ENCODE measurements around the gene SULT1C2. TPM values are rescaled to one million over a fixed set of nuclear protein-coding genes. Genes with fewer than 3 reads are reported as not detected.

SULT1C2 gene
- total and polyA plus RNA-seq, 9 of the 15 experiments (the other 6 are each of a cell fraction or from before 2014, with no cell fraction given): 0.22 TPM; not detected in 8

DNA sequence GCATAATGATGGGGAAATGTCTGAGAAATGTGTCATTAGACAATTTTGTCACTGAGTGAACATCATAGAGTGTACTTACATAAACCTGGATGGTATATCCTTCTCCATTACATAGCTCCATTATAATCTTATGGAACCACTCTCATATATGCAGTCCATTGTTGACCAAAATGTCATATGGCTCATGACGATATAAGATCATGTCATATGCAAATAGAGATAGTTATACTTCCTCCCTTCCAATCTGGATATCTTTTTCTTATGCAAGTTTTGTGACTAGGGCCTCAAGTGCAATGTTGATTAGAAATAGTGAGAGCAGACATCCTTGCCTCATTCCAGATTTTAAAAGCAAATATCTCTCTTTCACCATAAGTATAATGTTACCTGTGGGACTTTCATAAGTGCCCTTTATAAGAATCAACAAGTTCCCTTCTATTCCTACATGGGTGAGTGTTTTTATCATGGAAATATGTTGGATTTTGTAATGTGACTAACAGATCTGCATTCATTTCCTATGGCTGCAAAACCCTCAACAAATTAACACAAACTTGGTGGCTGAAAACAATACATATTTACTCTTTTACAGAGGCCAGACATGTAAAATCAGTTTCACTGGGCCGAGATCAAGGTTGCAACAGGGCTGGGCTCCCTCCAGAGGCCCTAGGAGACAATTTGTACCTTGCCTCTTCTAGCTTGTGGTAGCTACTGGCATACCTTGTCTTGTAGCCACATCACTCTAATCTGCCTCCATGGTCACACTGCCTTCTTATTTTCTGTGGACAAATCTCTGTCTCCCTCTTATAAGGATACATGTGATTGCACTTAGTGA, 67.4 kb downstream of the SULT1C2 start (continued):
- TF ChIP-seq, protein P1, sequence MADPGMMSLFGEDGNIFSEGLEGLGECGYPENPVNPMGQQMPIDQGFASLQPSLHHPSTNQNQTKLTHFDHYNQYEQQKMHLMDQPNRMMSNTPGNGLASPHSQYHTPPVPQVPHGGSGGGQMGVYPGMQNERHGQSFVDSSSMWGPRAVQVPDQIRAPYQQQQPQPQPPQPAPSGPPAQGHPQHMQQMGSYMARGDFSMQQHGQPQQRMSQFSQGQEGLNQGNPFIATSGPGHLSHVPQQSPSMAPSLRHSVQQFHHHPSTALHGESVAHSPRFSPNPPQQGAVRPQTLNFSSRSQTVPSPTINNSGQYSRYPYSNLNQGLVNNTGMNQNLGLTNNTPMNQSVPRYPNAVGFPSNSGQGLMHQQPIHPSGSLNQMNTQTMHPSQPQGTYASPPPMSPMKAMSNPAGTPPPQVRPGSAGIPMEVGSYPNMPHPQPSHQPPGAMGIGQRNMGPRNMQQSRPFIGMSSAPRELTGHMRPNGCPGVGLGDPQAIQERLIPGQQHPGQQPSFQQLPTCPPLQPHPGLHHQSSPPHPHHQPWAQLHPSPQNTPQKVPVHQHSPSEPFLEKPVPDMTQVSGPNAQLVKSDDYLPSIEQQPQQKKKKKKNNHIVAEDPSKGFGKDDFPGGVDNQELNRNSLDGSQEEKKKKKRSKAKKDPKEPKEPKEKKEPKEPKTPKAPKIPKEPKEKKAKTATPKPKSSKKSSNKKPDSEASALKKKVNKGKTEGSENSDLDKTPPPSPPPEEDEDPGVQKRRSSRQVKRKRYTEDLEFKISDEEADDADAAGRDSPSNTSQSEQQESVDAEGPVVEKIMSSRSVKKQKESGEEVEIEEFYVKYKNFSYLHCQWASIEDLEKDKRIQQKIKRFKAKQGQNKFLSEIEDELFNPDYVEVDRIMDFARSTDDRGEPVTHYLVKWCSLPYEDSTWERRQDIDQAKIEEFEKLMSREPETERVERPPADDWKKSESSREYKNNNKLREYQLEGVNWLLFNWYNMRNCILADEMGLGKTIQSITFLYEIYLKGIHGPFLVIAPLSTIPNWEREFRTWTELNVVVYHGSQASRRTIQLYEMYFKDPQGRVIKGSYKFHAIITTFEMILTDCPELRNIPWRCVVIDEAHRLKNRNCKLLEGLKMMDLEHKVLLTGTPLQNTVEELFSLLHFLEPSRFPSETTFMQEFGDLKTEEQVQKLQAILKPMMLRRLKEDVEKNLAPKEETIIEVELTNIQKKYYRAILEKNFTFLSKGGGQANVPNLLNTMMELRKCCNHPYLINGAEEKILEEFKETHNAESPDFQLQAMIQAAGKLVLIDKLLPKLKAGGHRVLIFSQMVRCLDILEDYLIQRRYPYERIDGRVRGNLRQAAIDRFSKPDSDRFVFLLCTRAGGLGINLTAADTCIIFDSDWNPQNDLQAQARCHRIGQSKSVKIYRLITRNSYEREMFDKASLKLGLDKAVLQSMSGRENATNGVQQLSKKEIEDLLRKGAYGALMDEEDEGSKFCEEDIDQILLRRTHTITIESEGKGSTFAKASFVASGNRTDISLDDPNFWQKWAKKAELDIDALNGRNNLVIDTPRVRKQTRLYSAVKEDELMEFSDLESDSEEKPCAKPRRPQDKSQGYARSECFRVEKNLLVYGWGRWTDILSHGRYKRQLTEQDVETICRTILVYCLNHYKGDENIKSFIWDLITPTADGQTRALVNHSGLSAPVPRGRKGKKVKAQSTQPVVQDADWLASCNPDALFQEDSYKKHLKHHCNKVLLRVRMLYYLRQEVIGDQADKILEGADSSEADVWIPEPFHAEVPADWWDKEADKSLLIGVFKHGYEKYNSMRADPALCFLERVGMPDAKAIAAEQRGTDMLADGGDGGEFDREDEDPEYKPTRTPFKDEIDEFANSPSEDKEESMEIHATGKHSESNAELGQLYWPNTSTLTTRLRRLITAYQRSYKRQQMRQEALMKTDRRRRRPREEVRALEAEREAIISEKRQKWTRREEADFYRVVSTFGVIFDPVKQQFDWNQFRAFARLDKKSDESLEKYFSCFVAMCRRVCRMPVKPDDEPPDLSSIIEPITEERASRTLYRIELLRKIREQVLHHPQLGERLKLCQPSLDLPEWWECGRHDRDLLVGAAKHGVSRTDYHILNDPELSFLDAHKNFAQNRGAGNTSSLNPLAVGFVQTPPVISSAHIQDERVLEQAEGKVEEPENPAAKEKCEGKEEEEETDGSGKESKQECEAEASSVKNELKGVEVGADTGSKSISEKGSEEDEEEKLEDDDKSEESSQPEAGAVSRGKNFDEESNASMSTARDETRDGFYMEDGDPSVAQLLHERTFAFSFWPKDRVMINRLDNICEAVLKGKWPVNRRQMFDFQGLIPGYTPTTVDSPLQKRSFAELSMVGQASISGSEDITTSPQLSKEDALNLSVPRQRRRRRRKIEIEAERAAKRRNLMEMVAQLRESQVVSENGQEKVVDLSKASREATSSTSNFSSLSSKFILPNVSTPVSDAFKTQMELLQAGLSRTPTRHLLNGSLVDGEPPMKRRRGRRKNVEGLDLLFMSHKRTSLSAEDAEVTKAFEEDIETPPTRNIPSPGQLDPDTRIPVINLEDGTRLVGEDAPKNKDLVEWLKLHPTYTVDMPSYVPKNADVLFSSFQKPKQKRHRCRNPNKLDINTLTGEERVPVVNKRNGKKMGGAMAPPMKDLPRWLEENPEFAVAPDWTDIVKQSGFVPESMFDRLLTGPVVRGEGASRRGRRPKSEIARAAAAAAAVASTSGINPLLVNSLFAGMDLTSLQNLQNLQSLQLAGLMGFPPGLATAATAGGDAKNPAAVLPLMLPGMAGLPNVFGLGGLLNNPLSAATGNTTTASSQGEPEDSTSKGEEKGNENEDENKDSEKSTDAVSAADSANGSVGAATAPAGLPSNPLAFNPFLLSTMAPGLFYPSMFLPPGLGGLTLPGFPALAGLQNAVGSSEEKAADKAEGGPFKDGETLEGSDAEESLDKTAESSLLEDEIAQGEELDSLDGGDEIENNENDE (IDR thresholded peaks at IDR 0.05; ENCODE audit: low read depth, low read length): no peak
- TF ChIP-seq SIX5 (IDR thresholded peaks at IDR 0.05; ENCODE audit: borderline replicate concordance in 1 of 2, insufficient read depth in 1 of 2, low read depth in 1 of 2, low read length in 2 of 2): no peak
- TF ChIP-seq ARHGAP35 (IDR thresholded peaks at IDR 0.05; ENCODE audit: partially characterized antibody): peak; percentile 57
- TF ChIP-seq TEAD2 (tag; IDR thresholded peaks at IDR 0.05): no peak
- no peak for TF ChIP-seq RBM15 (IDR thresholded peaks at IDR 0.05; ENCODE audit: insufficient read depth, low read length)
- TF ChIP-seq NR2F6 (CRISPR knock-in tag; IDR thresholded peaks at IDR 0.05): no peak
- TF ChIP-seq, protein P2, sequence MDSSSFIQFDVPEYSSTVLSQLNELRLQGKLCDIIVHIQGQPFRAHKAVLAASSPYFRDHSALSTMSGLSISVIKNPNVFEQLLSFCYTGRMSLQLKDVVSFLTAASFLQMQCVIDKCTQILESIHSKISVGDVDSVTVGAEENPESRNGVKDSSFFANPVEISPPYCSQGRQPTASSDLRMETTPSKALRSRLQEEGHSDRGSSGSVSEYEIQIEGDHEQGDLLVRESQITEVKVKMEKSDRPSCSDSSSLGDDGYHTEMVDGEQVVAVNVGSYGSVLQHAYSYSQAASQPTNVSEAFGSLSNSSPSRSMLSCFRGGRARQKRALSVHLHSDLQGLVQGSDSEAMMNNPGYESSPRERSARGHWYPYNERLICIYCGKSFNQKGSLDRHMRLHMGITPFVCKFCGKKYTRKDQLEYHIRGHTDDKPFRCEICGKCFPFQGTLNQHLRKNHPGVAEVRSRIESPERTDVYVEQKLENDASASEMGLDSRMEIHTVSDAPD (CRISPR knock-in tag; IDR thresholded peaks at IDR 0.05): no peak
- TF ChIP-seq MCM7 (IDR thresholded peaks at IDR 0.05): no peak
- TF ChIP-seq SNRNP70 (optimal IDR thresholded peaks at IDR 0.05; ENCODE audit: low read depth, low read length): no peak
- no peak; the same call in 1 of the 2 replicates for TF ChIP-seq TARDBP (IDR thresholded peaks at IDR 0.05)
- TF ChIP-seq ZNF143 (CRISPR knock-in tag; IDR thresholded peaks at IDR 0.05): no peak
- no peak for TF ChIP-seq CXXC5 (CRISPR knock-in tag; IDR thresholded peaks at IDR 0.05)
- TF ChIP-seq ZNF232 (CRISPR knock-in tag; IDR thresholded peaks at IDR 0.05): no peak
- TF ChIP-seq SETDB1 (IDR thresholded peaks at IDR 0.05; ENCODE audit: low read length): no peak
- TF ChIP-seq, protein P3, sequence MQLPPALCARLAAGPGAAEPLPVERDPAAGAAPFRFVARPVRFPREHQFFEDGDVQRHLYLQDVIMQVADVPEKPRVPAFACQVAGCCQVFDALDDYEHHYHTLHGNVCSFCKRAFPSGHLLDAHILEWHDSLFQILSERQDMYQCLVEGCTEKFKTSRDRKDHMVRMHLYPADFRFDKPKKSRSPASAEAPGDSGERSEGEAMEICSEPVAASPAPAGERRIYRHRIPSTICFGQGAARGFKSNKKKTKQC (CRISPR knock-in tag; IDR thresholded peaks at IDR 0.05): no peak
- no peak for TF ChIP-seq TAF7 (tag; IDR thresholded peaks at IDR 0.05)
